ENCODE results near the gene VMAC. TPM values are rescaled to one million over a fixed set of nuclear protein-coding genes. Genes with fewer than 3 reads are reported as not detected.

The VMAC gene
- total and polyA plus RNA-seq, 9 of the 15 experiments (the other 6 are each of a cell fraction or from before 2014, with no cell fraction given) = 0.03 to 3.4 (median 1.1) TPM

DNA sequence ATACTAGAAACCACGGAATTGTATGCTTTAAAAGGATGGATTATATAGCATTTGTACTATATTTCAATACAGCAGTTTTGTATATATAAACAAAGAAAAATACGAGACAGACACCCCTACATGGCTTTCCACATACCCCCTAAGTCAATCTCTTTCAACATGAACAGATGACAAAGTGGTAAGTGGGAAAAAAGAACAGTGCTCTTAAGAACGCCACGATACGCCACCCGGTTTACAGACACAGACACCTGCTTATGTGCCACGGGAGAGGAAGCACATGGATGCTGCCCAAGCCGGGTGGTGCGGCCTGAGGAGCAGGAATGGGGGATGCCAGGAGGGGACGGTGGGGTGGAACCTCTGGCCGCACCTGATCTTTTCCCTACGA lies 17.5 kb downstream of the VMAC start:
- in situ Hi-C loops (cut with MboI) = no loop called here
- Histone ChIP-seq H3K27me3 (ENCODE audit: control insufficient read depth in 2 of 2, insufficient read depth in 2 of 2, low read length in 2 of 2) (no peaks in the 10 kb centered on the region), H3K9ac (ENCODE audit: insufficient read depth in 1 of 2, low read depth in 2 of 2, low read length in 2 of 2) (no peak overlapping the region; a peak in 1 of 4 replicates), H2AFZ (ENCODE audit: low read depth, low read length) (no peak overlapping the region), H4K20me1 (replicated peaks; ENCODE audit: control insufficient read depth, insufficient read depth, low read length) (no peaks in the 10 kb centered on the region), H3K36me3 (ENCODE audit: control insufficient read depth, insufficient read depth, low read length) (peaks cover 94% of the 10 kb centered on the region; the same call in 2 of the 3 replicates), H3K9me3 (replicated peaks; ENCODE audit: control insufficient read depth, insufficient read depth, low read depth, low read length) (no peaks in the 10 kb centered on the region), H3K27ac (ENCODE audit: extremely low read depth, low read depth, low read length) (no peak overlapping the region), H3K4me2 (ENCODE audit: insufficient read depth, low read length) (no peak overlapping the region), H3K79me2 (ENCODE audit: control insufficient read depth, insufficient read depth, low read length) (no peaks in the 10 kb centered on the region), H3K4me1 (replicated peaks in 1 of 2; ENCODE audit: control insufficient read depth in 2 of 2, insufficient read depth in 2 of 2, low read length in 2 of 2) (peaks cover 0 to 3% of the 10 kb centered on the region in 2 experiments; a peak in 1 of 5 replicates), H3K4me3 (no peak overlapping the region), H3K9me1 (ENCODE audit: control insufficient read depth, insufficient read depth, low read length) (no peaks in the 10 kb centered on the region)
- ChIA-PET POLR2A (interaction anchor here (1.2 kb wide), 1 partner anchor 16 kb away, joined by 3 read pairs; no protein-coding TSS in a partner anchor), CTCF (ENCODE audit: low intra/inter-chr PET ratio) (no interaction called here)
- FAIRE-seq (no peak), DNase-seq (ENCODE audit: extremely low read depth in 1 of 4, low spot score in 3 of 4) (no peak), ATAC-seq (no peak)
- BruUV-seq (replicated peaks) = no TSS peak
- TF ChIP-seq ZNF586 (CRISPR knock-in tag; conservative IDR thresholded peaks at IDR 0.05) = no peak
- TF ChIP-seq GTF2A2 (tag; IDR thresholded peaks at IDR 0.05) = no peak
- no peak for TF ChIP-seq HMGN3 (IDR thresholded peaks at IDR 0.05; ENCODE audit: borderline replicate concordance, extremely low read depth, insufficient read length, low read depth, low read length)
- no peak for TF ChIP-seq NR2F6 (CRISPR knock-in tag; IDR thresholded peaks at IDR 0.05)
- TF ChIP-seq, protein P1, sequence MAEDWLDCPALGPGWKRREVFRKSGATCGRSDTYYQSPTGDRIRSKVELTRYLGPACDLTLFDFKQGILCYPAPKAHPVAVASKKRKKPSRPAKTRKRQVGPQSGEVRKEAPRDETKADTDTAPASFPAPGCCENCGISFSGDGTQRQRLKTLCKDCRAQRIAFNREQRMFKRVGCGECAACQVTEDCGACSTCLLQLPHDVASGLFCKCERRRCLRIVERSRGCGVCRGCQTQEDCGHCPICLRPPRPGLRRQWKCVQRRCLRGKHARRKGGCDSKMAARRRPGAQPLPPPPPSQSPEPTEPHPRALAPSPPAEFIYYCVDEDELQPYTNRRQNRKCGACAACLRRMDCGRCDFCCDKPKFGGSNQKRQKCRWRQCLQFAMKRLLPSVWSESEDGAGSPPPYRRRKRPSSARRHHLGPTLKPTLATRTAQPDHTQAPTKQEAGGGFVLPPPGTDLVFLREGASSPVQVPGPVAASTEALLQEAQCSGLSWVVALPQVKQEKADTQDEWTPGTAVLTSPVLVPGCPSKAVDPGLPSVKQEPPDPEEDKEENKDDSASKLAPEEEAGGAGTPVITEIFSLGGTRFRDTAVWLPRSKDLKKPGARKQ (CRISPR knock-in tag; IDR thresholded peaks at IDR 0.05) = no peak
- TF ChIP-seq CREM (IDR thresholded peaks at IDR 0.05; ENCODE audit: low read depth) = no peak
- TF ChIP-seq HDAC3 (IDR thresholded peaks at IDR 0.05; ENCODE audit: borderline replicate concordance, partially characterized antibody) = no peak
- no peak for TF ChIP-seq CHD4 (IDR thresholded peaks at IDR 0.05; ENCODE audit: insufficient read depth, insufficient replicate concordance, low read depth, low read length, poor library complexity, severe bottlenecking)
- no peak for TF ChIP-seq BACH1 (tag; IDR thresholded peaks at IDR 0.05)
- TF ChIP-seq RBFOX2 (IDR thresholded peaks at IDR 0.05; ENCODE audit: low read depth, low read length) = no peak
- TF ChIP-seq ZEB2 (IDR thresholded peaks at IDR 0.05) = no peak
- no peak for TF ChIP-seq KHSRP (IDR thresholded peaks at IDR 0.05)
- no peak for TF ChIP-seq DPF2 (IDR thresholded peaks at IDR 0.05)
- no peak for TF ChIP-seq TARDBP (IDR thresholded peaks at IDR 0.05)
- no peak for TF ChIP-seq ILF3 (IDR thresholded peaks at IDR 0.05; ENCODE audit: borderline replicate concordance)
- no peak for TF ChIP-seq ZNF444 (CRISPR knock-in tag; IDR thresholded peaks at IDR 0.05)
- no peak for TF ChIP-seq GATA2 (CRISPR knock-in tag; IDR thresholded peaks at IDR 0.05)
- no peak for TF ChIP-seq CBFA2T3 (IDR thresholded peaks at IDR 0.05)
- 92% methylated on average over 12 of the region's 12 CpGs for WGBS (ENCODE audit: insufficient coverage, low coverage, missing lambda C conversion rate)
- intact Hi-C loops (cut with micrococcal nuclease) = no loop called here
